Lower lobe of right lung (tissue), 2 donors: ENCODE data around the gene RASA3. TPM values are rescaled to one million over a fixed set of nuclear protein-coding genes. Genes with fewer than 3 reads are reported as not detected.

ENCODE experiments used
- ATAC-seq, 2 donors: fragments of 200-7000 bp; cut with Tn5 transposase; one replicate each; pipeline ENCODE4 v1.9.1; 2020 to 2022; ENCODE audit warnings: mild to moderate bottlenecking in 2 of 2, moderate library complexity in 2 of 2
- DNase-seq: peaks from one replicate; pipeline ENCODE4 v3.0.0-alpha.2; 2020
- H3K27ac ChIP-seq: fragments of 200-600 bp; one replicate; pipeline ENCODE4 v1.8.0; 2022
- H3K27me3 ChIP-seq: fragments of 200-600 bp; one replicate; pipeline ENCODE4 v1.8.0; 2022; ENCODE audit warnings: low read depth
- H3K36me3 ChIP-seq: fragments of 200-600 bp; one replicate; pipeline ENCODE4 v1.8.0; 2022; ENCODE audit warnings: mild to moderate bottlenecking
- H3K4me1 ChIP-seq: fragments of 200-600 bp; one replicate; pipeline ENCODE4 v1.8.0; 2022
- H3K4me3 ChIP-seq: fragments of 200-600 bp; one replicate; pipeline ENCODE4 v1.8.0; 2022; ENCODE audit warnings: mild to moderate bottlenecking
- H3K9me3 ChIP-seq: fragments of 200-600 bp; one replicate; pipeline ENCODE4 v1.8.0; 2022
- CTCF ChIP-seq: fragments of 200-600 bp; IDR thresholded peaks from one replicate; pipeline ENCODE4 v1.8.0; 2022; ENCODE audit warnings: antibody characterized with exemption, mild to moderate bottlenecking
- intact Hi-C: fragments of 100-400 bp; cut with DNase I; formaldehyde crosslinking; loops from one replicate; pipeline ENCODE4 v1.11.0; 2022
- total RNA-seq: library from RNA; stranded (reverse); fragmentation: NEBNext Ultra II Directional; extraction: Animal tissue kit (Norgen Biotek cat#: 25700); gene quantifications from one replicate; pipeline ENCODE4 v1.2.1, GENCODE V29; 2021
- donor health status: DM: no; HTN: yes; CAD: no; lungs with severe emphysema.

Gene RASA3
- total RNA-seq, 1 donor from 2014 or later = 19.1 TPM

- Histone ChIP-seq H3K27ac (no peak overlapping the region), H3K9me3 (no peaks in the 10 kb centered on the region), H3K27me3 (no peaks in the 10 kb centered on the region), H3K36me3 (peaks cover 57% of the 10 kb centered on the region), H3K4me3 (no peak overlapping the region), H3K4me1 (peaks cover 10% of the 10 kb centered on the region)
- intact Hi-C loops = no loop called here
- TF ChIP-seq CTCF = no peak
- ATAC-seq = no peak
- peak; percentile 39 for DNase-seq
Observed at GRCh38 chr13:113978741-113979481, 153.5 kb downstream of the RASA3 start.

- H3K4me1 ChIP-seq = peaks cover 10% of the 10 kb centered on the region
- H3K27me3 ChIP-seq = no peaks in the 10 kb centered on the region
- H3K9me3 ChIP-seq = no peaks in the 10 kb centered on the region
- DNase-seq = peak; percentile 32
- no peak for ATAC-seq
- intact Hi-C loops = no loop called here
- H3K36me3 ChIP-seq = peaks cover 57% of the 10 kb centered on the region
- TF ChIP-seq CTCF = no peak
- no peak overlapping the region for H3K4me3 ChIP-seq
- no peak overlapping the region for H3K27ac ChIP-seq
Observed at GRCh38 chr13:113977976-113978375, 154.4 kb downstream of the RASA3 start.

GRCh38 chr13:113976711-113977684, 155.4 kb downstream of the RASA3 start:
- DNase-seq = peak; percentile 51
- H3K4me1 ChIP-seq = peaks cover 12% of the 10 kb centered on the region
- peak; percentile 28 to 46 for ATAC-seq

GRCh38 chr13:113975416-113975815, 157.0 kb downstream of the RASA3 start:
- intact Hi-C loops = no loop called here

More at GRCh38 chr13:113976711-113977684, 155.4 kb downstream of the RASA3 start:
- intact Hi-C loops = no loop called here
- Histone ChIP-seq H3K27me3 (no peaks in the 10 kb centered on the region), H3K9me3 (no peaks in the 10 kb centered on the region), H3K36me3 (peaks cover 50% of the 10 kb centered on the region), H3K27ac (peak overlapping the region; percentile 43), H3K4me3 (no peak overlapping the region)
- TF ChIP-seq CTCF = no peak

More at GRCh38 chr13:113975416-113975815, 157.0 kb downstream of the RASA3 start:
- no peaks in the 10 kb centered on the region for H3K27me3 ChIP-seq
- H3K36me3 ChIP-seq = peaks cover 34% of the 10 kb centered on the region
- H3K27ac ChIP-seq = no peak overlapping the region
- peaks cover 22% of the 10 kb centered on the region for H3K4me1 ChIP-seq
- H3K4me3 ChIP-seq = no peak overlapping the region
- DNase-seq = no peak
- no peaks in the 10 kb centered on the region for H3K9me3 ChIP-seq
- no peak for ATAC-seq
- no peak for TF ChIP-seq CTCF
